Measurements from ENCODE around the gene CFAP77.

DNA sequence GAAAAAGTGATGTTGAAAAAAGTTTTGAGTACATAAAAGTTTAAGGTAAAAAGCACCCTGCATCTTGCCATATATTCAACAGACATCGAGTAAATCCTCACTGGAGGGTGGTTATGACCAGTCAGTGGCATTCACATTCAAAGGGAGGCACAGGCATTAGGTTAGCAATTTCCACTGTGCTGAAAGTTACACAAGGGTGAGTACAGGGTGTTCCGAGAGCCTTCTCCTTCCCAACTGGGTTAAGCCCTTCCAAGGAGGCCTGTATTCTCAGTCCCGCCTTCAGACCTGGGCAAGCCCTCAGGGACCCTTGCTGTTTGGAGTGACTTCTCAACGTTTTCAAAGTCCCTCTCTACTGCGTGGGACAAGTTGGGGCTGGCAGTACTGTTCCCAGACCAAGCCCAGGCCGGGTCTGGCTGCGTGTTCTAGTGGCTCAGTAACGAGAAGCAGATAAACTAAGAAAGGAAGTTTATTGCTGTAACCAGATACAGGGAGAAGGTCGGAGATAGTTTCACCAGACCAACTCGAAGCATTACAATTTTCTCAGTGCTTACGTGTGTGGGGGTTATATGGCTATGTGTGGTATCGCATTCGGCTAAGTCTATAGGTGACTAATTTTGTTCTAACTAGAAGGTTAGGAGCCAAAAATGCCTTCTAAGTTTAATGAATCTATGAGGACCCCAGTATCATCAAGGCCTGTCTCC is 42.2 kb upstream of the CFAP77 start:
- TF ChIP-seq, protein P1, sequence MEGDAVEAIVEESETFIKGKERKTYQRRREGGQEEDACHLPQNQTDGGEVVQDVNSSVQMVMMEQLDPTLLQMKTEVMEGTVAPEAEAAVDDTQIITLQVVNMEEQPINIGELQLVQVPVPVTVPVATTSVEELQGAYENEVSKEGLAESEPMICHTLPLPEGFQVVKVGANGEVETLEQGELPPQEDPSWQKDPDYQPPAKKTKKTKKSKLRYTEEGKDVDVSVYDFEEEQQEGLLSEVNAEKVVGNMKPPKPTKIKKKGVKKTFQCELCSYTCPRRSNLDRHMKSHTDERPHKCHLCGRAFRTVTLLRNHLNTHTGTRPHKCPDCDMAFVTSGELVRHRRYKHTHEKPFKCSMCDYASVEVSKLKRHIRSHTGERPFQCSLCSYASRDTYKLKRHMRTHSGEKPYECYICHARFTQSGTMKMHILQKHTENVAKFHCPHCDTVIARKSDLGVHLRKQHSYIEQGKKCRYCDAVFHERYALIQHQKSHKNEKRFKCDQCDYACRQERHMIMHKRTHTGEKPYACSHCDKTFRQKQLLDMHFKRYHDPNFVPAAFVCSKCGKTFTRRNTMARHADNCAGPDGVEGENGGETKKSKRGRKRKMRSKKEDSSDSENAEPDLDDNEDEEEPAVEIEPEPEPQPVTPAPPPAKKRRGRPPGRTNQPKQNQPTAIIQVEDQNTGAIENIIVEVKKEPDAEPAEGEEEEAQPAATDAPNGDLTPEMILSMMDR (IDR thresholded peaks at IDR 0.05; ENCODE audit: insufficient read depth, low read length, poor library complexity, severe bottlenecking) = no peak
- no peak for TF ChIP-seq EZH2phosphoT487 (conservative IDR thresholded peaks at IDR 0.05; ENCODE audit: low read length)

All from SU-DHL-6 (cell line).